HG02623 (cell line): ENCODE data around the gene MORN4.
"Not testable (repeated sequence)": the region's sequence is repeated elsewhere in the genome, so short reads cannot be mapped to it uniquely, and the experiment has no call there.

Experiments
- ATAC-seq: cut with Tn5 transposase; IDR thresholded peaks from one replicate; pipeline ENCODE4 v1.9.1; 2021; ENCODE audit warnings: moderate library complexity; ENCODE audit not compliant: unreplicated experiment

MORN4 gene

GRCh38 chr10:97598407-97599271, 34.7 kb downstream of the MORN4 start:
- no peak for ATAC-seq

- no peak for ATAC-seq
Observed at GRCh38 chr10:97597778-97598177, 35.5 kb downstream of the MORN4 start.

- no peak for ATAC-seq
Observed at GRCh38 chr10:97596101-97597082, 36.9 kb downstream of the MORN4 start.

- no peak for ATAC-seq
Observed at GRCh38 chr10:97593421-97593820, 39.9 kb downstream of the MORN4 start.

- ATAC-seq = no peak
Observed at GRCh38 chr10:97590748-97591495, 42.4 kb downstream of the MORN4 start.

- ATAC-seq = no peak
Observed at GRCh38 chr10:97590082-97590747, 43.1 kb downstream of the MORN4 start.

GRCh38 chr10:97589479-97589878, 43.8 kb downstream of the MORN4 start, which contains the start of gene C10orf62:
Gene C10orf62, plus strand, starts transcription at chr10:97589721. Its CDS starts 177 bp downstream, at chr10:97589898.
- ATAC-seq = no peak

GRCh38 chr10:97587183-97587582, 46.1 kb downstream of the MORN4 start:
- ATAC-seq = no peak

- no peak for ATAC-seq
Observed at GRCh38 chr10:97585439-97585811, 47.9 kb downstream of the MORN4 start.

- no peak for ATAC-seq
Observed at GRCh38 chr10:97584798-97585438, 48.4 kb downstream of the MORN4 start.

- no peak for ATAC-seq
Observed at GRCh38 chr10:97584060-97584797, 49.1 kb downstream of the MORN4 start, which contains the start of gene HOGA1. Gene HOGA1, plus strand, starts transcription at chr10:97584389. Its CDS starts 315 bp downstream, at chr10:97584704.

- no peak for ATAC-seq
Observed at GRCh38 chr10:97583476-97583875, 49.8 kb downstream of the MORN4 start.

GRCh38 chr10:97582169-97582568, 51.1 kb downstream of the MORN4 start:
- ATAC-seq = no peak

GRCh38 chr10:97580421-97581367, 52.6 kb downstream of the MORN4 start:
- no peak for ATAC-seq

GRCh38 chr10:97578171-97578844, 55.0 kb downstream of the MORN4 start:
- ATAC-seq = no peak

GRCh38 chr10:97577701-97578100, 55.6 kb downstream of the MORN4 start:
- no peak for ATAC-seq

- not testable (repeated sequence) for ATAC-seq
Observed at GRCh38 chr10:97576487-97576886, 56.8 kb downstream of the MORN4 start.
